ENCODE data around the gene LRRC8D. TPM values are rescaled to one million over a fixed set of nuclear protein-coding genes. Genes with fewer than 3 reads are reported as not detected.
A peak's percentile ranks its signal among the peaks of the same experiment; 100 is the strongest.
"Not testable (repeated sequence)": the region's sequence is repeated elsewhere in the genome, so short reads cannot be mapped to it uniquely, and the experiment has no call there.

Gene LRRC8D
- polyA plus RNA-seq, 3 donors = 28.0 to 43.8 (median 42.9) TPM

DNA sequence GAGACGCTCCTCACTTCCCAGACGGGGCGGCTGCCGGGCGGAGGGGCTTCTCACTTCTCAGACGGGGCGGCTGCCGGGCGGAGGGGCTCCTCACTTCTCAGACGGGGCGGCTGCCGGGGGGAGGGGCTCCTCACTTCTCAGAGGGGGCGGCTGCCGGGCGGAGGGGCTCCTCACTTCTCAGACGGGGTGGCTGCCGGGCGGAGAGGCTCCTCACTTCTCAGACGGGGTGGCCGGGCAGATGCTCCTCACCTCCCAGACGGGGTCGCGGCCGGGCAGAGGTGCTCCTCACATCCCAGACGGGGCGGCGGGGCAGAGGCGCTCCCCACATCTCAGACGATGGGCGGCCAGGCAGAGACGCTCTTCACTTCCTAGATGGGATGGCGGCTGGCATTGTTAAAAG lies 23.0 kb upstream of the LRRC8D start:
- WGBS (ENCODE audit: insufficient coverage) = 98% methylated on average over 19 of the region's 32 CpGs
- DNase-seq; H3K4me3 Mint-ChIP-seq; H3K4me2 ChIP-seq (replicated peaks; ENCODE audit: extremely low read depth, low read length, poor library complexity, severe bottlenecking); H3K27me3 ChIP-seq (ENCODE audit: control insufficient read depth in 2 of 2, insufficient read depth in 2 of 2, low read length in 2 of 2); H3K27me3 Mint-ChIP-seq (ENCODE audit: low read depth in 3 of 3); H3K36me3 Mint-ChIP-seq; H3K9ac ChIP-seq (ENCODE audit: insufficient read depth, low read length, poor library complexity, severe bottlenecking); H3K27ac ChIP-seq (ENCODE audit: low read depth in 1 of 2, low read length in 2 of 2); H2AFZ ChIP-seq (ENCODE audit: insufficient read depth, low read depth, low read length, poor library complexity, severe bottlenecking); H3K79me2 ChIP-seq (ENCODE audit: insufficient read depth, low read length); H3K4me3 ChIP-seq (replicated peaks in 1 of 3; ENCODE audit: low read depth in 2 of 3, low read length in 3 of 3); H4K20me1 ChIP-seq (ENCODE audit: insufficient read depth, low read length); intact Hi-C loops (cut with micrococcal nuclease); H3K36me3 ChIP-seq (replicated peaks in 1 of 2; ENCODE audit: control insufficient read depth in 1 of 2, insufficient read depth in 2 of 2, low read length in 2 of 2); H3K27ac Mint-ChIP-seq; H3K9me3 ChIP-seq (replicated peaks in 1 of 2; ENCODE audit: control insufficient read depth in 1 of 2, insufficient read depth in 1 of 2, low read length in 2 of 2); H3K9me3 Mint-ChIP-seq: not testable (repeated sequence)
- peaks cover 19 to 21% of the 10 kb centered on the region in 2 donors for H3K4me1 ChIP-seq (ENCODE audit: control insufficient read depth in 1 of 2, insufficient read depth in 2 of 2, low read length in 2 of 2)
- H3K4me1 Mint-ChIP-seq = peaks cover 24% of the 10 kb centered on the region

DNA sequence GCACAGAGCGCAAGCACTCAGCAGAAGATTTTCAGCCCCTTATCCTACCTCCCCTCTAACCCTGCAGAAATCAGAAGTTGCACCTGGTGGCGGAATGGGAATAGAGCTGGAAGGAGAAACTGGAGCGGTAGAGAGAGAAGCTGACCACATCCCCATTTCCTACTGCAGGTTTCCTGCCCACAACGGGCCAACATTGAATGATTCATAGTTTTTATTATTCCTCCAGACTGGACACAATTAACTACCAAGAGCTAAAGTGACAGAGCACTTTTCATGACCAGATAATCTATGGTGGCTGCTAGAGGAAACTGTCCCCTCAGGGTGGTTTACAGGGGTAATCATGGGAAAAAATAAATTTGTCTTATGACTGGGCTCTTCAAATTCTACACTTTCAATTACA lies 21.3 kb upstream of the LRRC8D start:
- H3K36me3 ChIP-seq (replicated peaks in 1 of 2; ENCODE audit: control insufficient read depth in 1 of 2, insufficient read depth in 2 of 2, low read length in 2 of 2) = no peaks in the 10 kb centered on the region
- Mint-ChIP-seq H3K4me1 (peaks cover 24% of the 10 kb centered on the region), H3K27me3 (ENCODE audit: low read depth in 3 of 3) (peaks cover 0 to 10% (median 1%) of the 10 kb centered on the region in 3 donors), H3K4me3 (peak overlapping the region in 1 of 2 donors; percentile 58), H3K36me3 (no peaks in the 10 kb centered on the region), H3K9me3 (peaks cover 0 to 6% (median 2%) of the 10 kb centered on the region in 7 donors), H3K27ac (peak overlapping the region in 2 of 7 donors; percentile 83 to 87)
- peaks cover 21% of the 10 kb centered on the region in 2 donors for H3K4me1 ChIP-seq (ENCODE audit: control insufficient read depth in 1 of 2, insufficient read depth in 2 of 2, low read length in 2 of 2)
- no peaks in the 10 kb centered on the region for H3K79me2 ChIP-seq (ENCODE audit: insufficient read depth, low read length)
- intact Hi-C loops (cut with micrococcal nuclease) = no loop called here
- peak overlapping the region in 1 of 3 experiments; percentile 18 for H3K4me3 ChIP-seq (replicated peaks in 1 of 3; ENCODE audit: low read depth in 2 of 3, low read length in 3 of 3)
- H3K9ac ChIP-seq (ENCODE audit: insufficient read depth, low read length, poor library complexity, severe bottlenecking) = no peak overlapping the region
- H3K9me3 ChIP-seq (replicated peaks in 1 of 2; ENCODE audit: control insufficient read depth in 1 of 2, insufficient read depth in 1 of 2, low read length in 2 of 2) = no peaks in the 10 kb centered on the region
- H3K27ac ChIP-seq (ENCODE audit: low read depth in 1 of 2, low read length in 2 of 2) = no peak overlapping the region
- no peak overlapping the region for H3K4me2 ChIP-seq (replicated peaks; ENCODE audit: extremely low read depth, low read length, poor library complexity, severe bottlenecking)
- no peak for TF ChIP-seq CTCF (IDR thresholded peaks at IDR 0.05)
- peak; percentile 34 to 75 (median 73) for DNase-seq
- no peak overlapping the region for H2AFZ ChIP-seq (ENCODE audit: insufficient read depth, low read depth, low read length, poor library complexity, severe bottlenecking)
- no peaks in the 10 kb centered on the region for H3K27me3 ChIP-seq (ENCODE audit: control insufficient read depth in 2 of 2, insufficient read depth in 2 of 2, low read length in 2 of 2)
- WGBS (ENCODE audit: insufficient coverage) = no CpG with 5 or more reads among the region's 4 CpGs
- no peaks in the 10 kb centered on the region for H4K20me1 ChIP-seq (ENCODE audit: insufficient read depth, low read length)
